ENCODE measurements around the gene SKP2. TPM values are rescaled to one million over a fixed set of nuclear protein-coding genes. Genes with fewer than 3 reads are reported as not detected.
"Not testable (repeated sequence)": the region's sequence is repeated elsewhere in the genome, so short reads cannot be mapped to it uniquely, and the experiment has no call there.

The SKP2 gene
- total RNA-seq (42.9 TPM), polyA plus RNA-seq (5.1 TPM)

DNA sequence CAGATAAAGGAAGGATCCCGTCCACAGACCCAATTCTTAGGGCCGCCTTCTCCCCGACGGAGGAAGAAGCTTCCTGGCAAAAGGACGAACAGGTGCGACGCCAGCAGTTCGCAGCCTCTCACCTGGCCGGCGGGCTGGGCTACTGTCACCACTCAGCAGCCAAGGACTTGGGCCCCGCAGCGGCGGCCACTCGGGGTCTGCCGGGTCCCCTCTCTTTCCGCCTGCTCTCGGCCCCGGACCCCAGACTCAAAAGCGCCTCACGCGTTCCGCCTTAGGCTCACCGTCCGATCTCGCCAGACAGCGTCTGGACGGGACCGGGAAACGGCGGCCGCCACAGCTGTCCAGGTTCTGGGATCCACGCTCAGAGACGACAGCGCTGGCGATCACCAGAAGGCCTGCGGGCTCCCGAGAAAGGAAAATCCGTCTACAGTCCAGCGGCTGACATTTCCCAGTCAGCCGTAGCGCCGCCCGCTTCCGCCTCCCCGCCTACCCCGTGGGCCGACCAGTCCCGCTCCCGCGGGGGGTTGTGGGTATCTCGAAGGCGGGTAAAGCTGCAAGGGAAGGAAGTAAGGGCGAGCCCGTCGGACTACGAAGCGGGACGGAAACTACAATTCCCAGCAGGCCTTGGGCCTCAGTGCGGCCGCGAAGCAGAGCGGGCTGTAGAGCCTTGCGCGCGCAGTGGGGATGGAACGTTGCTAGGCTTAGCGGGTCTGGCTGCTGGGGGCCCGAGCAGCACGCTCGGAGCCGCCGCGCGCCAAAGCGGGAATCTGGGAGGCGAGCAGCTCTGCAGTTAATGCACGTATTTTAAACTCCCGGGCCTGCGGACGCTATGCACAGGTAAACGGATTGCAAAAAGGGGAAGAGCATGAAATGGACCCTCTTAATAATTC lies at the start of gene SKP2, which contains the start of gene LMBRD2:
Gene SKP2 (plus strand): TSS at position 678 of the 890 bp plus-strand sequence. CDS start 152 bp downstream, at position 830.
Gene LMBRD2 (minus strand): TSS at position 454 of the 890 bp plus-strand sequence. CDS start 8,538 bp downstream, outside the sequence.
- peak; percentile 97 for DNase-seq (ENCODE audit: extremely low spot score)
- WGBS: under 1% methylated on average over 81 of the region's 81 CpGs
- H3K27ac ChIP-seq (ENCODE audit: low read depth): peak within 1 kb of the TSS; percentile 75
- H3K4me1 ChIP-seq (ENCODE audit: insufficient read depth): no peaks in the 10 kb centered on the region
- H3K4me3 ChIP-seq (ENCODE audit: low read depth, low read length): peak within 1 kb of the TSS; percentile 87
- H3K36me3 ChIP-seq (ENCODE audit: insufficient read depth): no peaks in the 10 kb centered on the region

DNA sequence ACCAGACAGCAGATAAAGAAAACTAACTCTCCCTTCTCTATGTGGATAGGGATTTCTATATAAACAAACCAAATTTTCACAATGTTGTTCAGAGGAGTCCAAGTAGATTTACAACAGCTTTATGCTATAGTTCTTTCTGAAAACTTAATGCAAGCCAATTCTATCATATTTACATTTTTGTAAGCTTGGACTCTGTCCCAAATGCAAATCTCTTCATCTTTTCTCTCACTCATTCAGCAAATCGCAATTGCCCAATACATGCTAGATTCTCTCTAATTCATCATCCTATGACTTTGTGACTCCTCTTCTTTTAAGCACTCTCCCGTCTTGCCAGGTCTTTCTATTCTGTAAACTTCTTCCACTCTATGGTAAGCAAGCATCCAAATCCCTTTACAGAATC lies 46.1 kb upstream of the SKP2 start:
- 54% methylated on average over 2 of the region's 2 CpGs for WGBS
- Histone ChIP-seq H3K4me3 (ENCODE audit: low read depth, low read length) (no peak overlapping the region), H3K36me3 (ENCODE audit: insufficient read depth) (peaks cover 7% of the 10 kb centered on the region), H3K27ac (ENCODE audit: low read depth) (no peak overlapping the region), H3K4me1 (ENCODE audit: insufficient read depth) (no peaks in the 10 kb centered on the region)
- DNase-seq (ENCODE audit: extremely low spot score): no peak

DNA sequence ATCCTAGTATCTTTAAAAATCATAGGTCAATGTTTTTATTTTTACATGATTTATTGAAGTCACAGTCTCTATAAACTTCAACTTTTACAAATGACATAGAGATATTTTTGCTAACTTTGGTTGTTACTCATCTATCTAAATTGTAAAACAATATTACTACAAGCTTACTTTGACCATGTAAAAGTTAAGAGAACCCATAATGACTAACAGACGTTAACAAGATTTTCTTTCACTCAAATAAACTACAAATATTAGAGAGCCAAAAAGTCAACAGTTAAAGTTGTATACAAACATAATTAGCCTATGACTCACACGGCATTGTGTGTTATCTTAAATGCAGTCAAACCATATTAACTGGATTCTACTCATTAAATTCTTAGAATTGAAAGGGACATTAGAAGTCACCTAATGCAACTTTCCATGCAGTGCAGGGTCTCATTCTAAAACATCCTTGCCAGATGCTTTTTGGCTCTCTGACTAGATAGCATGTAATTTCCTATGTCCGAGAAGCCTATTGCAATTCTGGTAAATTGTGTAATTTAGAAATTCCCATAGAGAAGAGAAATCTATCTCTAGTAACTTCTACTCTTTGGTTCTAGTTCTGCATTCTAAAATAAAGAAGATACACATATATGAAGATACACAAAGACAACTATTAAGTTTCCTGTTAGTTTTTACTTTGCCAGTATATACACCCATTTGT lies 43.0 kb upstream of the SKP2 start:
- Histone ChIP-seq H3K4me1 (ENCODE audit: insufficient read depth) (no peaks in the 10 kb centered on the region), H3K27ac (ENCODE audit: low read depth) (no peak overlapping the region), H3K4me3 (ENCODE audit: low read depth, low read length) (no peak overlapping the region), H3K36me3 (ENCODE audit: insufficient read depth) (peaks cover 7% of the 10 kb centered on the region)
- no peak for DNase-seq (ENCODE audit: extremely low spot score)
- 59% methylated on average over 3 of the region's 3 CpGs for WGBS

GRCh38 chr5:36111238-36111637 lies 40.7 kb upstream of the SKP2 start:
- Histone ChIP-seq H3K36me3 (ENCODE audit: insufficient read depth) (peaks cover 6% of the 10 kb centered on the region), H3K4me3 (ENCODE audit: low read depth, low read length) (no peak overlapping the region), H3K4me1 (ENCODE audit: insufficient read depth) (no peaks in the 10 kb centered on the region), H3K27ac (ENCODE audit: low read depth) (no peak overlapping the region)
- DNase-seq (ENCODE audit: extremely low spot score): no peak
- 66% methylated on average over 1 of the region's 1 CpG for WGBS

GRCh38 chr5:36125868-36126267 lies 26.0 kb upstream of the SKP2 start:
- Histone ChIP-seq H3K4me1 (ENCODE audit: insufficient read depth) (no peaks in the 10 kb centered on the region), H3K4me3 (ENCODE audit: low read depth, low read length) (no peak overlapping the region), H3K27ac (ENCODE audit: low read depth) (no peak overlapping the region), H3K36me3 (ENCODE audit: insufficient read depth) (peaks cover 1% of the 10 kb centered on the region)
- 88% methylated on average over 1 of the region's 1 CpG for WGBS
- no peak for DNase-seq (ENCODE audit: extremely low spot score)

GRCh38 chr5:36128795-36129194 lies 23.1 kb upstream of the SKP2 start:
- no peak for DNase-seq (ENCODE audit: extremely low spot score)
- Histone ChIP-seq H3K27ac (ENCODE audit: low read depth) (no peak overlapping the region), H3K4me3 (ENCODE audit: low read depth, low read length) (no peak overlapping the region), H3K36me3 (ENCODE audit: insufficient read depth) (peaks cover 1% of the 10 kb centered on the region), H3K4me1 (ENCODE audit: insufficient read depth) (no peaks in the 10 kb centered on the region)
- 99% methylated on average over 1 of the region's 1 CpG for WGBS

DNA sequence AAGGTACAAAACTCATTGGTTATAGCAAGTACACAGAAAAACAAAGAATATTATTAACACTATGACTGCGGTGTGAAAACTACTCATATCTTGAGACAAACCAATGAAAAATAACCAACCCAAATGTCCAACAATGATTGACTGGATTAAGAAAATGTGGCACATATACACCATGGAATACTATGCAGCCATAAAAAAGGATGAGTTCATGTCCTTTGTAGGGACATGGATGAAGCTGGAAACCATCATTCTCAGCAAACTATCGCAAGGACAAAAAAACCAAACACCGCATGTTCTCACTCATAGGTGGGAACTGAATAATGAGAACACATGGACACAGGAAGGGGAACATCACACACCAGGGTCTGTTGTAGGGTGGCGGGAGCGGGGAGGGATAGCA lies 22.2 kb upstream of the SKP2 start:
- not testable (repeated sequence) for H3K4me1 ChIP-seq (ENCODE audit: insufficient read depth); H3K4me3 ChIP-seq (ENCODE audit: low read depth, low read length); DNase-seq (ENCODE audit: extremely low spot score); H3K36me3 ChIP-seq (ENCODE audit: insufficient read depth); H3K27ac ChIP-seq (ENCODE audit: low read depth)
- over 99% methylated on average over 4 of the region's 5 CpGs for WGBS

DNA sequence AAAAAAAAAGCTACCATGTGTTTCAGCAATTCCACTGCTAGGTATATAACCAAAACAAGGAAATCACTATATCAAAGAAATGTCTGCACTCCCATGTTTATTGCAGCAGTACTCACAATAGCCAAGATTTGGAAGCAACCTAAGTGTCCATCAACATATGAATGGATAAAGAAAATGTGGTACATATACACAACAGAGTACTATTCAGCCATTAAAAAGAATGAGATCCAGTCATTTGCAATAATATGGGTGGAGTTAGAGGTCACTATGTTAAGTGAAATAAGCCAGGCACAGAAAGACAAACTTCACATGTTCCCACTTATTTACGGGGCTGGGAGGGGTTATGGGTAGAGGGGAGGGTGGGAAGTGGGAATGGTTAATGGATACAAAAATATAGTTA lies 18.9 kb upstream of the SKP2 start:
- H3K36me3 ChIP-seq (ENCODE audit: insufficient read depth); H3K4me3 ChIP-seq (ENCODE audit: low read depth, low read length); H3K4me1 ChIP-seq (ENCODE audit: insufficient read depth); DNase-seq (ENCODE audit: extremely low spot score); H3K27ac ChIP-seq (ENCODE audit: low read depth): not testable (repeated sequence)
- WGBS: 93% methylated on average over 1 of the region's 1 CpG

DNA sequence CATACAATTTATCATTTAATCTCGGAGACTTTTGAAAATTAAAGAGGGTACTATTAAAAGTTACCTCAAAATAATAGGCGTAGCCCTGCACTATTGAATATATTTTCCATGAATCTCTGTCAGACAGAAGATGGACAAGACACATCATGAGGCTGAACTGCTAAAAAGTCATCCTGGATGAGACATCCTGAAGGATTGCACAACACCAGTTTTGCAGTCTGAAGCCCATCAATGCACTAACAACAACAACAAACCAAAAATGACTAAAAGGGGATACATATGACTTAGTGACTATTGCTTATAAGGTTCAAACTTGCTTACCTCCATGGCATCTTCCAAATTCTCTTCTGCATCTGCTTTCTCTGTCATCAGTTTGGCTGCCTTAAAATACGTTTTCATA lies 15.9 kb upstream of the SKP2 start:
- no peak for DNase-seq (ENCODE audit: extremely low spot score)
- no peaks in the 10 kb centered on the region for H3K4me1 ChIP-seq (ENCODE audit: insufficient read depth)
- WGBS: 94% methylated on average over 3 of the region's 3 CpGs
- H3K27ac ChIP-seq (ENCODE audit: low read depth): no peak overlapping the region
- H3K36me3 ChIP-seq (ENCODE audit: insufficient read depth): peaks cover 2% of the 10 kb centered on the region
- H3K4me3 ChIP-seq (ENCODE audit: low read depth, low read length): no peak overlapping the region

DNA sequence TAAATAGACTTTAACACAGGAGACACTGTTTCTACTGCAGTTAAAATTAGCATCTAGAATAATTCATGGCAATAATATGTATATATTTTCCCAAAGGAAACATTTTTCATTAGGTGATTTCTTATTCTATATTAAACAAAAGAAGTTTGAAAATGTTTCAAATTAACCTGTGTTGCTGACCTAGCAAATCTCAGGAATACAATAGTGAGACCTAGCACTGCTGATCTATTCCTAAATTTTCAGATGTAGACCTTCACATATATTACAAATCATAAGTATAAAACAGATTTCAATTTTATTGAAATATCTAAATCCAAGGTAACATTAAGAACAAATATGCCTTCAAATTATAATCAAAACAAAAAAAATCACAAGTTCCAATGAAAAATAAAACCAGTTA lies 15.3 kb upstream of the SKP2 start:
- no peak for DNase-seq (ENCODE audit: extremely low spot score)
- Histone ChIP-seq H3K27ac (ENCODE audit: low read depth) (no peak overlapping the region), H3K4me1 (ENCODE audit: insufficient read depth) (no peaks in the 10 kb centered on the region), H3K36me3 (ENCODE audit: insufficient read depth) (peaks cover 2% of the 10 kb centered on the region), H3K4me3 (ENCODE audit: low read depth, low read length) (no peak overlapping the region)

- no peak for DNase-seq (ENCODE audit: extremely low spot score)
- 97% methylated on average over 7 of the region's 7 CpGs for WGBS
- peaks cover 2% of the 10 kb centered on the region for H3K36me3 ChIP-seq (ENCODE audit: insufficient read depth)
- no peak overlapping the region for H3K27ac ChIP-seq (ENCODE audit: low read depth)
- no peak overlapping the region for H3K4me3 ChIP-seq (ENCODE audit: low read depth, low read length)
- no peaks in the 10 kb centered on the region for H3K4me1 ChIP-seq (ENCODE audit: insufficient read depth)
These were observed 12.8 kb upstream of the SKP2 start for GRCh38 chr5:36138900-36139683.

DNA sequence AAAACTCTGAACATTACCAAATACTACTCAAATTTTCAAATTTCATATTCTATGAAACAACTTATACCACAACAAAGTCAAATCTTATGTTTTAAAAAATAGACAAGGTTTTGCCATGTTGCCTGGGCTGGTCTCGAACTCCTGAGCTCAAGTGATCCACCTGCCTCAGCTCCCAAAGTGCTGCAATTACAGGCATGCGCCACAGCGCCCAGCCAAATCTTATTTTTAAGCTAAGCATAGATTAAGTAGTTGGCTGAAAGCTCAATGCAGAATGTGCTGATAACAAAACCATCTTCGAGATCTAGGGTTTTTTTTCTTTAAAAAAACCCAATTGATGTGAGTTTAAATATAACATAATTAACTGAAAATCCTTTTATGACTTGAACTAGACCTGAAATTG lies 6.6 kb upstream of the SKP2 start:
- H3K4me1 ChIP-seq (ENCODE audit: insufficient read depth): no peaks in the 10 kb centered on the region
- H3K36me3 ChIP-seq (ENCODE audit: insufficient read depth): peaks cover 2% of the 10 kb centered on the region
- no peak overlapping the region for H3K4me3 ChIP-seq (ENCODE audit: low read depth, low read length)
- H3K27ac ChIP-seq (ENCODE audit: low read depth): no peak overlapping the region
- WGBS: 80% methylated on average over 4 of the region's 4 CpGs
- DNase-seq (ENCODE audit: extremely low spot score): no peak

- WGBS: 74% methylated on average over 3 of the region's 3 CpGs
- Histone ChIP-seq H3K36me3 (ENCODE audit: insufficient read depth) (no peaks in the 10 kb centered on the region), H3K4me1 (ENCODE audit: insufficient read depth) (no peaks in the 10 kb centered on the region), H3K27ac (ENCODE audit: low read depth) (no peak overlapping the region), H3K4me3 (ENCODE audit: low read depth, low read length) (no peak overlapping the region)
- DNase-seq (ENCODE audit: extremely low spot score): no peak
These were observed 5.5 kb upstream of the SKP2 start for GRCh38 chr5:36146390-36146789.

Measured in urinary bladder (tissue), 4 donors.